GM21619 (cell line): ENCODE measurements around the gene DIAPH3.

Experiments
- ATAC-seq: cut with Tn5 transposase; IDR thresholded peaks from one replicate; pipeline ENCODE4 v1.9.1; 2021; ENCODE audit not compliant: unreplicated experiment

Gene DIAPH3

GRCh38 chr13:59963383-59963782 lies 200.3 kb downstream of the DIAPH3 start:
- no peak for ATAC-seq

GRCh38 chr13:59962343-59962742 lies 201.4 kb downstream of the DIAPH3 start:
- no peak for ATAC-seq

DNA sequence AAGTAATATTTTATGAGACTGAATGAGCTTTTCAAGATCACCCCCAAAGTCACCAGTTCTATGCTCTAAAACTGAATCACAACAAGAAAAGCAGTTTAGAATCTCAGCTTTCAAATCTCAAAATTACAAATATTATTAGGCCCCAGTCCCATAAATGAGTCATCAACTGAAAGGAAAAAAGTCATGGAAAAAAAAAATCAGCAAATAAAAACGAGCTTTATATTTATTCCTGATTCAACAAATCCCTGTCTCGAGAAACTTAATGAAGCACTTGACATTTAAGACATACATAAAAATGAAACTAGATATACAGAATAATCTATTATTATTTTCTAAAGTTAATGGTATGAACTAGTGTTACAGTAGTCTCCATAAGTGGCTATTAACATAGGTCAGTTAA lies 203.0 kb downstream of the DIAPH3 start:
- no peak for ATAC-seq

GRCh38 chr13:59957438-59957837 lies 206.3 kb downstream of the DIAPH3 start:
- no peak for ATAC-seq

- ATAC-seq: no peak
Measured at GRCh38 chr13:59954601-59955000, 209.1 kb downstream of the DIAPH3 start.

DNA sequence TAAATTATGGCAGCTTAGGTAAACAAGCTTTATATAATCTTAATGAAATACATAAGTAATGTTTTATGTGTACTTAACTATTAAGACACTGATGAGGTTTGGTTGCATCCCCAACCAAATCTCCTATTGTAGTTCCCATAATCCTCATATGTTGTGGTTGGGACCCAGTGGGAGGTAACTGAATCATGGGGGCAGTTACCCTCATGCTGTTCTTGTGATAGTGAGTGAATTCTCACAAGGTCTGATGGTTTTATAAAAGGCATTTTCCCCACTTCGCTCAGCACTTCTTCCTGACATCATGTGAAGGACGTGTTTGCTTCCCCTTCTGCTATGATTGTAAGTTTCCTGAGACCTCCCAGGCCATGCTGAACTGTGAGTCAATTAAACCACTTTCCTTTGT lies 212.7 kb downstream of the DIAPH3 start:
- no peak for ATAC-seq

DNA sequence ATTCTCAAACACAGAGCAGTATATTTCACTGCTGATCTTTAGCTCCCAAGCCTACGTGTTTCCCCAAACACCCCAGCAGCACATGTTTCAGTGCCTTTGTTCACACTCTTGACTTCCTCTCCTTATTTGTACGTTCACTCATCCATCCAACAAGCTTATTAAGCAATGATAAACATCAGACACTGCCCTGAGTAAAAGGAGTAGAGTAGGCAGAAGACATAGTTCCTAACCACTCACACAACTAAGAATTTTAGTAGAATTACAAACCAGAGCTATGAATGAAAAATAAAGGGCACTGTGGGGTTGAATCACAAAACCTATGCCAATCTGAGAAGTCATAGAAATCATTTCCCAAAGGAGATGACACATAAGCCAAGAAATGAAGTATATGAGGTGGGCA lies 213.5 kb downstream of the DIAPH3 start:
- no peak for ATAC-seq

DNA sequence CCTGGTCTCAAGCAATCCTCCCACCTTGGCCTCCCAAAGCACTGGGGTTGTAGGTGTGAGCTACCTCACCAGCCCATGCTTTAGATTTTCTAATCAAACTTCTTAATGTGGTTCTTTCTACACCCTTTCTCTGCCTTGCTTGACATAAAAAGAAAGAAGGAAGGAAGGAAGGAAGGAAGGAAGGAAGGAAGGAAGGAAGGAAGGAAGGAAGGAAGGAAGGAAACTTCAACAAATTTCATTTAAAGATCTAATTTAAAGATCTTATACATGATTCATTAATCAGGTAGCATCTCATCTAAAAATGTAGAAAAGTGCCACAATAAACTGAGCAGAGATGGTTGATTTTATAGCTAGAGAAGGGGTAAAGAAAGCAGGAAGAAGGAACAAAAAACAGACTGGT lies 215.0 kb downstream of the DIAPH3 start:
- ATAC-seq: no peak

DNA sequence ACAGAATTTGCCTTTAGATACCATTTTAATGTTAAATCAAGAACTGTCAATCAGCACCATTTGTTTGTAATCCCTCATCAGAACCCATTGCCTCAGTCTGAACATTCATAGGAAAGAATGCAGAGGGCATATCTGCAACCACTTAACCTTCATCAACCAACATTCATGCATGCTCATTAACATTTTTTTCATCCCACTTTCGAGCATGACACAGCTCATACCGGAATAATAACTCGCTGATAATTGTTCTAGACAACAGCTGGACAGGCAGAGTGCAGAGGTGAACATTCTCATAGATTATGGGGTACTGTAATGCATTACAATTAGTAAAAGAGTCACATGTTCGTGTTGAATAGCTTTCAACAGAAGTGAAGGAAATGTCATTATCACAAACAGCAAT lies 216.8 kb downstream of the DIAPH3 start:
- ATAC-seq: no peak

DNA sequence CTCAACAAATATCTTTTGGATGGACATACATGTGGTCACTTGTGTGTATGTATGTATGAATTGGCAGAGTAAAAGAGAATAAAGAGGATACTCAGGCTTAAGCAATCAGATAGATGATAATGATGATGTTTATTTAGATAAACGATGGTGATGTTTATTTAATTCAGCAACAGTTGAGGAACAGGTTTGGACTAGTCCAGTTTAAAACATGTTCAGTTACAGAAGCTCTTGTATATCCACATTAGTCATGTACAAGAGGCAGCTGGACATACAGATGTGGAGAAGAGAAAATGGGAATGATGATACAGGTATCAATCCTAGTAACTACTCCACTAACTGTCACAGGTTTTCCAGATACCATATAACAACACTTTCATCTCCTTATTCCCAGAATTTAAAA lies 232.1 kb downstream of the DIAPH3 start:
- no peak for ATAC-seq

GRCh38 chr13:59924256-59924655 lies 239.5 kb downstream of the DIAPH3 start:
- no peak for ATAC-seq

GRCh38 chr13:59915252-59915651 lies 248.5 kb downstream of the DIAPH3 start:
- no peak for ATAC-seq

- no peak for ATAC-seq
Measured at GRCh38 chr13:59914556-59914955, 249.2 kb downstream of the DIAPH3 start.

DNA sequence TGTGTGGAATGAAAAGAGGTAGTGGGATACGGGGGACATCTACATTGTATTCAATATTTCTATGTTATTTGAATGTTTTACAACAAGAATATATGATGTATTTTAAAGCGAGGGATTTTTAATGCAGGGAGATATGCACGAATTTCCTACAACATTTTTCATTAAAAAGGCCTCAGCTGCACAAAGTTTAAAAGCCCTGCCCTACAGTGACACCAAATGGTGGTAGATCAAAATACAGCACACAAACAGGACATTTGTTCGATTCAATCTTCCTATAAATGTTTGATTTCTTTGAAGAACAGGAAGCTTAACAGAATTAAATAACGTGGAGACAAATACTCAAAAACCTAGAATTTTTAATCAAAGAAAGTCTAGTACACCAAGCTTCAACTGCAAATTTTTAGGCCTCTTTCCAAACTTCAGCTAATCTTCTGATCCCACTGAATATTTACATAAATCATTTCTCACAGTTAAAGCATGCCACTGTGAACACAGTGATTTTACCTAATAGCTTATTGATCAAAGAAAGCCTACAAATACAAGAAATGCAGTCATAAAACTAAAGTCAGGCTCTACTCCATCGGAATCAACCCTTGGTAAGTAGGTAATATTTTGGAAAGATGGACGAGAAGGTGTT lies 257.2 kb downstream of the DIAPH3 start:
- no peak for ATAC-seq

DNA sequence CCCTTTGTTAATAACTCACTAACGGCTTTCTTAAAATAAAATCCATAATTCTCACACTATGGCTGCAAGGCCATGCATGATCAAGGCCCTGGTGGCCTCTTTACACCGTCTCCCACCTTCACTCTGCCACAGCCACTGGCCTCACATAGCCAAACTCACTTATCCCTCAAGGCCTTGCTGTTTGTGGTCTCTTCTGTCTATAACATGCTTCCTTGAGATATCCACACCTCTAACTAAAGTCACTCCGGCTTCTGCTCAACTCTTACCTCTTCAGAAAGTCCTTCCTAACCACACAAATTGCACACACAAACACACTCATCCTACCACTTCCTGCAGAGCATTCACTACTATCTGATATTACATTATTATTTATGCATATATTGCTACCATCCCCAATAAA lies 262.5 kb downstream of the DIAPH3 start:
- ATAC-seq: no peak

DNA sequence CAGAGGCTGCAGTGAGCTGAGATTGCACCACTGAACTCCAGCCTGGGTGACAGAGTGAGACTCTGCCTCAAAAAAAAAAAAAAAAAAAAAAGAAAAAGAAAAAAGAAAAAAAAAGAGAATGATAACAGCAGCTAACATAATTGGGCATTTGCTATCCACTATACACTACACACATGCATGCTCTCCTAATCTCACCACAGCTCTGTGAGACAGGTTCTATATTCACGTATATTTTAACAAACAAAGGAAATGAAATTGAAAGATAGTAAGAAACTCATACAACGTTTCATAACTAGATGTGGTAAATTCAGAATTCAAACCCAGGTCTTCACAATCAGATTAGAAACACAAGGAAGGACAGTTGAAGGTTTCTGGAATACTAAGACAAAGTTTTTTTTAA lies 265.7 kb downstream of the DIAPH3 start:
- ATAC-seq: no peak

GRCh38 chr13:59893266-59893665 lies 270.5 kb downstream of the DIAPH3 start:
- no peak for ATAC-seq

GRCh38 chr13:59891053-59891452 lies 272.7 kb downstream of the DIAPH3 start:
- ATAC-seq: no peak

GRCh38 chr13:59890054-59890453 lies 273.7 kb downstream of the DIAPH3 start:
- ATAC-seq: no peak

GRCh38 chr13:59888408-59888807 lies 275.3 kb downstream of the DIAPH3 start:
- no peak for ATAC-seq

DNA sequence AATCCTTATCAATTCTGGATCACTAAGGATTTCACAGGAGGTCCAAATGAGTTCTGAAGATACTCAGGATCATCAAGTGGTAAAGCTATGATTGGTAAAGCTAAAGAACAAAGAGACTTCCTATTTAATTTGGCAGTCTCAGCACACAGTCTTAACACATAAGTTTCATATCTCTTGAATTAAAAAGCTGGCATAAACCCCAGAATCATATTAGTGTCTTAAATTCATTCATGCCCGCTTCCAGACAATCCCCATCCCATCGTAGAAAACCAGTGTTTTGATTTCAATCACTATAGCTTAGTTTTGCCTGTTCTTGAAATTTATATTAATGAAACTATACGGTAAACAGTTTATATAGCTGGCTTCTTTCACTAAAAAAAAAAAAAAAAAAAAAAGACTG lies 278.7 kb downstream of the DIAPH3 start:
- ATAC-seq: no peak

DNA sequence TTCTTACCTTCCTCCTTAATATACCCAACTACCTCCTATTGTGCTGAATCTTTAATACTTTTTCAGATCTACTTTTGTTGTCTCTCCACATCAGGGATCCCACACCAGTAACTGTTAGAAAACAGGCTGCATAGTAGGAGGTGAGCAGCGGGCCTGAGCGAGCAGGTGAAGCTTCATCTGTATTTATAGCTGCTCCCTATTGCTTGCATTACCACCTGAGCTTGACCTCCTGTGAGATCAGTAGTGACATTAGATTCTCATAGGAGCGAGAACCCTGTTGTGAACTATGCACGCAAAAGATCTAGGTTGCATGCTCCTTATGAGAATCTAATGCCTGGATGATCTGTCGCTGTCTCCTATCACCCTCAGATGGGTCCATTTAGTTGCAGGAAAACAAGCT lies 279.8 kb downstream of the DIAPH3 start:
- ATAC-seq: no peak

GRCh38 chr13:59880468-59880867 lies 283.3 kb downstream of the DIAPH3 start:
- no peak for ATAC-seq

DNA sequence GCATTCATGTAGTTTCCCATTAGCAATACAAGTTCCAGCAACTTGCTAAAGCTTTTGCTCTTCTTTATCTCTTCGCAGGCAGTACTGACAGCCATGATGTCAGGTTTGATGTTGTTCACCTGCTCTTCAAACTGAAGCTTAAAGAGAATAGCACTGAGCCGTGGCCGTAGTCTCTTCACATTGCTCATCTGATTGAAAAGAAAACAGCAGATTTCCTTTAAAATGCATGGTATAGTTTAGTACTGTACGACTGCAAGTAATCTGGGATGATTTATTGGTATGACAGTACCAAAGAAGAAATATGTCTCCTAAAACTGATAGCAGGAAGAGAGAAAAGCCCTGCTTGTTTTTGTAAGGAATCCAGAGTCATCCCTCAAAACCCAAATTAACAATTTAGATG lies 284.4 kb downstream of the DIAPH3 start:
- ATAC-seq: no peak
